Kidney (tissue), 14 donors: Measurements from ENCODE around the gene XRRA1. TPM values are rescaled to one million over a fixed set of nuclear protein-coding genes. Genes with fewer than 3 reads are reported as not detected.

Experiments
- DNase-seq, 5 donors: peaks; one replicate each; pipeline ENCODE4 v3.0.0-alpha.2; 2013 to 2020
- FAIRE-seq: peaks from 2 replicates; lab custom pipeline; 2012; peaks lifted over from hg19 to GRCh38; lab: Jason Lieb, UNC
- H3K27ac ChIP-seq, 2 donors: one replicate each; pipeline ENCODE4 v1.7.0; 2013; ENCODE audit warnings: low read depth in 2 of 2, low read length in 2 of 2, inconsistent platforms in 1 of 2
- H3K27me3 ChIP-seq: one replicate; pipeline ENCODE4 v1.7.1; 2013; ENCODE audit warnings: low read length, inconsistent platforms; ENCODE audit not compliant: control insufficient read depth, insufficient read depth
- H3K36me3 ChIP-seq, 3 donors: one replicate each; pipeline versions ENCODE4 v1.7.0 to v1.7.1; 2013; ENCODE audit warnings: low read length in 3 of 3, control low read depth in 1 of 3, inconsistent platforms in 1 of 3; ENCODE audit not compliant: insufficient read depth in 3 of 3, control insufficient read depth in 2 of 3
- H3K4me1 ChIP-seq, 3 donors: one replicate each; pipeline versions ENCODE4 v1.7.0 to v1.7.1; 2013; ENCODE audit warnings: low read length in 3 of 3, inconsistent platforms in 1 of 3, low read depth in 1 of 3; ENCODE audit not compliant: control insufficient read depth in 2 of 3, insufficient read depth in 2 of 3
- H3K4me3 ChIP-seq, 3 donors: one replicate each; pipeline versions ENCODE4 v1.7.0 to v1.8.1; 2013; ENCODE audit warnings: low read length in 3 of 3, control low read depth in 1 of 3, inconsistent platforms in 1 of 3
- H3K9ac ChIP-seq, 3 donors: one replicate each; pipeline versions ENCODE4 v1.7.0 to v1.7.1; 2013; ENCODE audit warnings: low read length in 3 of 3, control low read depth in 1 of 3, inconsistent platforms in 1 of 3
- H3K9me3 ChIP-seq, 3 donors: one replicate each; pipeline versions ENCODE4 v1.7.0 to v1.7.1; 2013; ENCODE audit warnings: low read length in 3 of 3, control low read depth in 1 of 3, inconsistent platforms in 1 of 3; ENCODE audit not compliant: control insufficient read depth in 2 of 3, insufficient read depth in 1 of 3
- CTCF ChIP-seq: IDR thresholded peaks from 3 replicates; pipeline ENCODE4 v1.5.1; 2012; ENCODE audit warnings: mild to moderate bottlenecking, moderate library complexity, borderline replicate concordance; ENCODE audit not compliant: insufficient read depth; ENCODE audit errors: extremely low read depth
- intact Hi-C: fragments of 100-400 bp; cut with DNase I; formaldehyde crosslinking; loops from one replicate; pipeline ENCODE4 v1.11.1; 2022
- polyA plus RNA-seq: library from polyadenylated mRNA; stranded (reverse); fragments of 350-450 nt; fragmentation: Illumina TruSeq; extraction: RNeasy Lipid Tissue Mini Kit (QIAGEN cat#74804); gene quantifications from one replicate; pipeline ENCODE4 v1.2.3, GENCODE V29; 2014; ENCODE audit warnings: low read depth, low replicate concordance; ENCODE audit not compliant: insufficient read depth
- total RNA-seq: library from RNA; stranded (reverse); fragmentation: NEBNext Ultra II Directional; extraction: Animal tissue kit (Norgen Biotek cat#: 25700); gene quantifications from one replicate; pipeline ENCODE4 v1.2.1, GENCODE V29; 2021
- donor health status: control.
- donor health status: control.
- donor health status: control.
- donor health status: control.
- donor health status: control.
- donor health status: DM: yes; HTN: yes; CAD: no.
- donor health status: Normal renal cell carcinoma (clear cell type).

Gene XRRA1
- total and polyA plus RNA-seq, 2 donors from 2014 or later, result 2.6 to 14.6 TPM

DNA sequence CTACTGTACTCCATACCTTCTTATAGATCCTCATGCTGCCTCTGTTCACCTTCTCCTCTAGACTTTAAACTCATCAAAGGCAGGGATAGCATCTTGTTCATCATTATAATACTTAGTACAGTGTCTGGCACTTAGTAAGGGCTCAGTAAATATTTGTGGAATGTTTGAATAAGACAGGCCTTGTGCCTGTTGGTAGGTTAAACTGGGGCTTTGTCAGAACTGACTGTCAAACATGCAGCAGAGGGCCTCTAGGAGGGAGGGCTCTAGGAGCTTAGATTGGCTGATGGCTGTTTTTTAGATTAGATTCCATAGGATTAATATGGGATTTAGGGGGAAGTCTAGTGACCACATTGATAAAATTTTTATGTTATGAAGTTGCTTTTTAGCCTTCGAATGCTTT is 129.5 kb downstream of the XRRA1 start:
- Histone ChIP-seq H3K9me3 (peaks cover 0 to 8% (median 0%) of the 10 kb centered on the region in 3 donors), H3K4me3 (no peak overlapping the region), H3K4me1 (peaks cover 0 to 4% (median 0%) of the 10 kb centered on the region in 3 donors), H3K27me3 (no peaks in the 10 kb centered on the region), H3K36me3 (peaks cover 0 to 12% (median 4%) of the 10 kb centered on the region in 3 donors), H3K9ac (no peak overlapping the region), H3K27ac (no peak overlapping the region)
- FAIRE-seq (no peak), DNase-seq (no peak)
- no peak for TF ChIP-seq CTCF
- intact Hi-C loops, result no loop called here

GRCh38 chr11:74818283-74818946 is 130.5 kb downstream of the XRRA1 start:
- no peaks in the 10 kb centered on the region for H3K9me3 ChIP-seq
- H3K27ac ChIP-seq, result no peak overlapping the region
- no peaks in the 10 kb centered on the region for H3K27me3 ChIP-seq
- H3K4me1 ChIP-seq, result peaks cover 0 to 4% (median 0%) of the 10 kb centered on the region in 3 donors
- TF ChIP-seq CTCF, result no peak
- H3K9ac ChIP-seq, result no peak overlapping the region
- peaks cover 0 to 9% (median 4%) of the 10 kb centered on the region in 3 donors for H3K36me3 ChIP-seq
- no peak for FAIRE-seq
- no peak for DNase-seq
- no peak overlapping the region for H3K4me3 ChIP-seq
- intact Hi-C loops, result no loop called here

DNA sequence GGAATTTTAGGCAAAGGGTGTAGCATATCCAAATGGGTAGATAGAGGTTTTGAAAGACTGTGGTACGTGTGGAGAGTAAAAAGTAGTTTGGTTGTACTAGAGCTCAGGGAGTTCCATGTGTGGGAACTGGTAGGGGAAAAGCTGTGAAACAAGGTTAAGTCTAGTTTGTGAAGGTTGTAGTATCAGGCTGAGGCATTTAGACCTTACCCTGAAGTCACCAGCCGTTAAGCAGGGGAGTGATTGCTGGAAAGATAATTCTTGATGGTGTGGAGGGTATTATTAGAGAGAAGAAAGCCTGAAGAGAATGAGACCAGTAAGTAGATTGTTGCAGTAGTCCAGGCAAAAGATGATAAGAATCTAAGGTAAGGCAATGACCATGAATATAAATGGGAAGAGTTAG is 132.2 kb downstream of the XRRA1 start:
- peaks cover 0 to 4% (median 0%) of the 10 kb centered on the region in 3 donors for H3K4me1 ChIP-seq
- H3K9me3 ChIP-seq, result no peaks in the 10 kb centered on the region
- no peak for FAIRE-seq
- no peak for TF ChIP-seq CTCF
- DNase-seq, result no peak
- H3K36me3 ChIP-seq, result peaks cover 0 to 7% (median 2%) of the 10 kb centered on the region in 3 donors
- no peaks in the 10 kb centered on the region for H3K27me3 ChIP-seq
- H3K4me3 ChIP-seq, result no peak overlapping the region
- H3K27ac ChIP-seq, result no peak overlapping the region
- H3K9ac ChIP-seq, result no peak overlapping the region
- intact Hi-C loops, result no loop called here
